Aorta (tissue), 5 donors: ENCODE results near the gene NONO. TPM values are rescaled to one million over a fixed set of nuclear protein-coding genes. Genes with fewer than 3 reads are reported as not detected.

Experiments
- ATAC-seq: fragments of 200-7000 bp; cut with Tn5 transposase; one replicate; pipeline ENCODE4 v1.9.1; 2022; ENCODE audit warnings: moderate library complexity; ENCODE audit not compliant: low FRiP score
- DNase-seq, 2 donors: peaks; one replicate each; pipeline ENCODE4 v3.0.0-alpha.2; 2020
- H3K27ac ChIP-seq, 2 donors: one replicate each; pipeline ENCODE4 v1.5.1; 2013; ENCODE audit warnings: low read length in 2 of 2, mild to moderate bottlenecking in 2 of 2, moderate library complexity in 2 of 2, control low read depth in 1 of 2, inconsistent platforms in 1 of 2, low read depth in 1 of 2
- H3K27me3 ChIP-seq, 2 donors: one replicate each; pipeline ENCODE4 v1.6.1; 2013; ENCODE audit warnings: control low read depth in 1 of 2, low read length in 1 of 2, mild to moderate bottlenecking in 1 of 2, moderate library complexity in 1 of 2; ENCODE audit not compliant: insufficient read depth in 2 of 2, control insufficient read depth in 1 of 2
- H3K36me3 ChIP-seq, 2 donors: one replicate each; pipeline ENCODE4 v1.6.1; 2013; ENCODE audit warnings: control low read depth in 1 of 2, low read length in 1 of 2, mild to moderate bottlenecking in 1 of 2; ENCODE audit not compliant: insufficient read depth in 2 of 2, control insufficient read depth in 1 of 2
- H3K4me1 ChIP-seq, 2 donors: one replicate each; pipeline ENCODE4 v1.6.1; 2013; ENCODE audit warnings: low read length in 2 of 2, control low read depth in 1 of 2, mild to moderate bottlenecking in 1 of 2, moderate library complexity in 1 of 2; ENCODE audit not compliant: insufficient read depth in 2 of 2, control insufficient read depth in 1 of 2
- H3K4me3 ChIP-seq, 2 donors: one replicate each; pipeline ENCODE4 v1.5.1; 2013; ENCODE audit warnings: low read length in 2 of 2, control low read depth in 1 of 2, mild to moderate bottlenecking in 1 of 2
- H3K9me3 ChIP-seq: one replicate; pipeline ENCODE4 v1.6.1; 2013; ENCODE audit warnings: mild to moderate bottlenecking, low read length; ENCODE audit not compliant: control insufficient read depth
- WGBS, 2 donors: extraction: QIAGEN DNeasy Blood & Tissue Kit; methylation state at CpG; one replicate each; pipeline ENCODE4 v1.1.7; 2013; 5-methylcytosine and 5-hydroxymethylcytosine counted together
- intact Hi-C, 2 donors: fragments of 100-400 bp; cut with DNase I; formaldehyde crosslinking; loops; one replicate each; pipeline versions ENCODE4 v1.14.2 to v1.15.0; 2022
- long read RNA-seq, 2 donors: library from polyadenylated mRNA; unstranded; transcript quantifications; one replicate each; pipeline ENCODE4 v2.0.0, GENCODE V29; 2020 to 2021
- polyA plus RNA-seq, 2 donors: library from polyadenylated mRNA; stranded (reverse); fragments of 200-250 nt; gene quantifications; one replicate each; pipeline ENCODE4 v1.2.3, GENCODE V29; 2013
- total RNA-seq, 2 donors: library from RNA; stranded (reverse); fragmentation: NEBNext Ultra II Directional; extraction: Animal tissue kit (Norgen Biotek cat#: 25700); gene quantifications; one replicate each; pipeline ENCODE4 v1.2.1, GENCODE V29; 2021
- donor health status: healthy with polysubstance abuse.
- donor health status: Bipolar disorder and iron deficiency.
- donor health status: DM: no; HTN: no; CAD: no.
- donor health status: DM: no; HTN: no; CAD: no.
- donor health status: DM: yes; HTN: yes; CAD: no.

Gene NONO, protein sequence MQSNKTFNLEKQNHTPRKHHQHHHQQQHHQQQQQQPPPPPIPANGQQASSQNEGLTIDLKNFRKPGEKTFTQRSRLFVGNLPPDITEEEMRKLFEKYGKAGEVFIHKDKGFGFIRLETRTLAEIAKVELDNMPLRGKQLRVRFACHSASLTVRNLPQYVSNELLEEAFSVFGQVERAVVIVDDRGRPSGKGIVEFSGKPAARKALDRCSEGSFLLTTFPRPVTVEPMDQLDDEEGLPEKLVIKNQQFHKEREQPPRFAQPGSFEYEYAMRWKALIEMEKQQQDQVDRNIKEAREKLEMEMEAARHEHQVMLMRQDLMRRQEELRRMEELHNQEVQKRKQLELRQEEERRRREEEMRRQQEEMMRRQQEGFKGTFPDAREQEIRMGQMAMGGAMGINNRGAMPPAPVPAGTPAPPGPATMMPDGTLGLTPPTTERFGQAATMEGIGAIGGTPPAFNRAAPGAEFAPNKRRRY
- total RNA-seq (100 to 1,000 TPM; 191 to 208 TPM), polyA plus RNA-seq (100 to 1,000 TPM in 1 of 2 donors, 10 to 100 TPM in 1; 85.8 to 158 TPM)
- long read RNA-seq, donor 1, transcript NONO-203 (13 exons, 1,921 nt) = minor isoform, 9 of 607 reads
- long read RNA-seq, donor 1, transcript NONO-202 (11 exons, 2,606 nt) = minor isoform, 45 of 607 reads
- long read RNA-seq, donor 1, transcript NONO-201 (12 exons, 2,713 nt) = major isoform, 466 of 607 reads
- long read RNA-seq, donor 1, partial matches to known transcripts = 34 of 607 reads
- long read RNA-seq, donor 1, other reads (novel, unspliced or antisense) = 51 of 607 reads
- long read RNA-seq, donor 2, transcript NONO-201 (12 exons, 2,713 nt) = major isoform, 40 of 64 reads
- long read RNA-seq, donor 2, partial matches to known transcripts = 9 of 64 reads
- long read RNA-seq, donor 2, other reads (novel, unspliced or antisense) = 9 of 64 reads

DNA sequence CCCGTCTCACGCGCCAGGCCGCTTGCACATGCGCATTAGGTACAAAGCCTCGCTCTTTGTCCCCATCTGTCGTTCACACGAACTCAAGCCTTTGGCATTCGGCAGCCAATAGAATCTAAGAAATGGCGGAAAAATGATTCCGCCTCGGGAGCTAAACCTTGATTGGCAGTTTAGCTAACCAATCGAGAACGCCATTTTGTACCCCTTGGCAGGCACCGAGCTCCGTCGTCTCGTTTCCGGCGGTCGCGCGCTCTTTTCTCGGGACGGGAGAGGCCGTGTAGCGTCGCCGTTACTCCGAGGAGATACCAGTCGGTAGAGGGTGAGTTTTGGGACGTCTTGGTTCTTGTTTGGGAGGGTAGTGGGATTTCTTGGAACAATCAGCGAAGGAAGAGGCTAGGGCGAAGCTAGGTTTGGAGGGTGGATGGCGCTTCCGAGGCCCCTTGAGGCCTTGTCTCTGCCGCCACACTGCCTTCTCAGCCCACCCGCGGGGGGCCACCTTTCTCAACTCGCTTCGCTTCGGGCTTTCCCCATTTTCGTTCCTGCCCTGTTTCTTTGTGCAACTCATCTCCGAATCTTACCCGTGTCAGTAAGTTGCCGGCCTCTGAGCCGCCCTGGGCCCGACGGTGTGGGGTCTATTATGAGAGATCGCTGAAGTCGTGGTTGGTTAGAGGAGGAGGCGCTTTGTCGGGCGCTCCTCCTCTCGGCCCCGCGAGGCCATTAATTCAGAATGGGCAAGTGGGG lies at the start of gene NONO:
Gene NONO (plus strand): TSS at position 233 of the 741 bp plus-strand sequence. CDS start 7,003 bp downstream, outside the sequence.
- Histone ChIP-seq H3K4me1 (no peaks in the 10 kb centered on the region), H3K4me3 (peak within 1 kb of the TSS; percentile 51 to 88), H3K27me3 (no peaks in the 10 kb centered on the region), H3K36me3 (no peaks in the 10 kb centered on the region), H3K9me3 (no peaks in the 10 kb centered on the region), H3K27ac (peak within 1 kb of the TSS; percentile 31 to 86)
- WGBS, 2 donors = 0 to 35% methylated on average over 57 of the region's 57 CpGs
- intact Hi-C loops = no loop called here
- DNase-seq = peak; percentile 88 to 89
- peak; percentile 96 for ATAC-seq

DNA sequence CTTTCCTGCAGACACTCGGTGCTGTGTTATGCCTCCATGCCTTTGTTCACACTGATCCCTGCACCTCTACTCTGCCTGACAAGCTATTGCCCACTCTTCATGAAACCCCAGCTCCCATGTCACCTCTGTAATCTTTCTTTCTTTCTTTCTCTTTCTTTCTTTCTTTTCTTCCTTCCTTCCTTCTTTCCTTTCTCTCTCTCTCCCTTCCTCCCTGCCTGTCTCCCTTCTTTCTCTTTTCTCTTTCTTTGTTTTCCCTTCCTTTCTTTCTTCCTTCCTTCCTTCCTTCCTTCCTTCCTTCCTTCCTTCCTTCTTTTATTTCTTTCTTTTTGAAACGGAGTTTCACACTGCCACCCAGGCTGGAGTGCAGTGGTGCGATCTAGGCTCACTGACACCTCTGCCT lies 48.0 kb upstream of the NONO start:
- Histone ChIP-seq H3K9me3 (no peaks in the 10 kb centered on the region), H3K36me3 (no peaks in the 10 kb centered on the region), H3K27ac (no peak overlapping the region), H3K27me3 (no peaks in the 10 kb centered on the region), H3K4me1 (no peaks in the 10 kb centered on the region), H3K4me3 (no peak overlapping the region)
- DNase-seq (no peak), ATAC-seq (no peak)
- WGBS, 2 donors = 81 to 83% methylated on average over 3 of the region's 3 CpGs
- intact Hi-C loops = no loop called here

DNA sequence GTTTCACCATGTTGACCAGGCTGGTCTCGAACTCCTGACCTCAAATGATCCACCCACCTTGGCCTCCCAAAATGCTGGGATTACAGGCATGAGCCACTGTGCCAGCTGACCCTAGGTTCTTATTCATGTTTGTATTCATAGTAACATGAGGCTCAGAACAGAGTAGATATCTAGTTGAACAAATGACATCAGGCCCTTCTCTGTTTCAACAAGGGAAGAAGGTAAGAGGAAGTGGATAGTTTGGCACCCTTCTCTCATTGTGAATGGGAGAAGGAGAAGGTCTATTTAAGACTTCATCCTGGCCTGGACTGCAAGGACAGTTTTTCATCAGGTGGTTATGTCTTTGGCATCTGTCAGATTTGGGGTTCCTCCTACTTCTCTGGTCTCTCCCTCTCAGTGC lies 46.6 kb upstream of the NONO start:
- Histone ChIP-seq H3K27me3 (no peaks in the 10 kb centered on the region), H3K27ac (no peak overlapping the region), H3K4me1 (no peaks in the 10 kb centered on the region), H3K4me3 (no peak overlapping the region), H3K36me3 (peaks cover 0 to under 1% of the 10 kb centered on the region in 2 donors), H3K9me3 (no peaks in the 10 kb centered on the region)
- intact Hi-C loops = no loop called here
- DNase-seq (no peak), ATAC-seq (no peak)
- WGBS, 2 donors = 33 to 65% methylated on average over 1 of the region's 1 CpG

- DNase-seq (no peak), ATAC-seq (no peak)
- 78 to 94% methylated on average over 3 of the region's 3 CpGs for WGBS, 2 donors
- Histone ChIP-seq H3K27me3 (no peaks in the 10 kb centered on the region), H3K9me3 (no peaks in the 10 kb centered on the region), H3K4me3 (no peak overlapping the region), H3K27ac (no peak overlapping the region), H3K4me1 (no peaks in the 10 kb centered on the region), H3K36me3 (peaks cover 0 to 7% of the 10 kb centered on the region in 2 donors)
- intact Hi-C loops = no loop called here
Observed at GRCh38 chrX:71239781-71240180, 43.7 kb upstream of the NONO start.

DNA sequence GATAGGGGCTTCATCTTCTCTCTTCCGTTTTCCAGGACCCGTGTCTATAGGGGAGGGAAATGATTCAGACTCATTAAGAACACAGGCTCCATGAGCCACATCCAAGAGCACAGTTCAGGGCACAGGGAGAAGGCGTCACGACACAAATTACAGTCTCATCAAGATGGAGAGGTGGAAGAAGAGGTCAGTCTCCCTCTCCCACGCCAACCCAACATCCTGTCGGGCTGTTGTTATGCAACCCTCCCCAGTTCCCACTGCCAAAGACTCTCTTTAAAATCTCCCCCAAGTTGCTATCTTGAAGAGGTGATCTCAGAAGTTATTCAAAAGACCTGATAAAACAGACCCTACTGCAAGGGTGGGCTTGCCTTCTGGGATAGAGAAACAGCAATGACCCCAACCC lies 42.1 kb upstream of the NONO start:
- H3K36me3 ChIP-seq = peaks cover 0 to 7% of the 10 kb centered on the region in 2 donors
- no peak overlapping the region for H3K27ac ChIP-seq
- H3K9me3 ChIP-seq = no peaks in the 10 kb centered on the region
- H3K4me1 ChIP-seq = no peaks in the 10 kb centered on the region
- no peak overlapping the region for H3K4me3 ChIP-seq
- intact Hi-C loops = no loop called here
- 77 to 84% methylated on average over 6 of the region's 6 CpGs for WGBS, 2 donors
- H3K27me3 ChIP-seq = no peaks in the 10 kb centered on the region
- DNase-seq (no peak), ATAC-seq (no peak)

GRCh38 chrX:71244359-71245128 lies 38.9 kb upstream of the NONO start:
- no peaks in the 10 kb centered on the region for H3K27me3 ChIP-seq
- no peak overlapping the region for H3K27ac ChIP-seq
- WGBS, 2 donors = 89 to 91% methylated on average over 9 of the region's 9 CpGs
- no peak overlapping the region for H3K4me3 ChIP-seq
- DNase-seq (no peak), ATAC-seq (no peak)
- H3K4me1 ChIP-seq = no peaks in the 10 kb centered on the region
- H3K36me3 ChIP-seq = peaks cover 0 to 9% of the 10 kb centered on the region in 2 donors
- intact Hi-C loops = no loop called here
- no peaks in the 10 kb centered on the region for H3K9me3 ChIP-seq

DNA sequence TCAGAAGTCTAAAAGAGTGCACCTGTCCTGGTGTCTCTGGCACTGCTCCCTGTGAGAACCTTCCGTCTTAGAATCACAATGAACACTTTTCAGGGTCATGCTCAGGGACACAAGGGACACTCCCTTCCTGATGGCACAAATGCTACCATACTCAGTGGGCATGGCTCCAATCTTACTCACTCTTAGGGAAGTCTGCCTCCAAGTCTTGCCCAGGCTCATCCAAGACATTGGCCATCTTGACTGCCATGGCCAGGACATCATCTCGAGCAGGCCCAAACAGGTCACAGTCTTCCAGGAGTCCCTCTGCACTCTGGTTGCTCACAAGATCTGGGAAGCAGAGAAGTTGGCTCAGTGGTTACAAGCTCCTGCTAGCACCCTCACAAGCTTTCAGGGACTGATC lies 38.3 kb upstream of the NONO start:
- intact Hi-C loops = no loop called here
- no peaks in the 10 kb centered on the region for H3K4me1 ChIP-seq
- no peaks in the 10 kb centered on the region for H3K27me3 ChIP-seq
- ATAC-seq (no peak), DNase-seq (no peak)
- no peaks in the 10 kb centered on the region for H3K9me3 ChIP-seq
- peaks cover 0 to 13% of the 10 kb centered on the region in 2 donors for H3K36me3 ChIP-seq
- no peak overlapping the region for H3K4me3 ChIP-seq
- 81% methylated on average over 2 of the region's 2 CpGs for WGBS, 2 donors
- no peak overlapping the region for H3K27ac ChIP-seq

DNA sequence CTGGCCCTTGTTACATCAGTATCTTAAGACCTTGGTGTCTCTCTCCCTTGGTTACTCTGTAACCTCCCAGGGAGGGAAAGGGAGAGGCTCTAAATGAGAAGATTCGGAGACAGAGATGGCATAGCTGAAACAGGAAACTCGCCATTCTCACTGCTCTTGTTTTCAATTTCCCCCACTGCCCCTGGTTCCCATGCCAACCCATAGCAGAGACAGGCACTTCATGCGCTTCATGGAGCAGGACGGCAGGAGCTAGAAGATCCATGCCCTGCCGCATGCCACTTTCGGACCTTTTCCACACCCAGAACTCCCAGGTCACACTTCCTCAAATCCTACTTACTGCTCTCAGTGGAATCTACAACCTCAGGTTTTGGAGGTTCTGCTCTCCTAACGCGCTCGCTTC lies 32.6 kb upstream of the NONO start:
- 71 to 78% methylated on average over 9 of the region's 9 CpGs for WGBS, 2 donors
- intact Hi-C loops = loop anchor here in 1 of 2 donors (10.0 kb wide), 1 partner anchor 114 kb away; the partner anchor contains the start of gene TAF1
- no peak overlapping the region for H3K27ac ChIP-seq
- H3K27me3 ChIP-seq = no peaks in the 10 kb centered on the region
- peaks cover 0 to 6% of the 10 kb centered on the region in 2 donors for H3K36me3 ChIP-seq
- H3K4me3 ChIP-seq = no peak overlapping the region
- ATAC-seq (no peak), DNase-seq (no peak)
- H3K9me3 ChIP-seq = no peaks in the 10 kb centered on the region
- no peaks in the 10 kb centered on the region for H3K4me1 ChIP-seq
